CD14-positive monocyte (primary cell): Measurements from ENCODE around the gene PLPPR5. TPM values are rescaled to one million over a fixed set of nuclear protein-coding genes. Genes with fewer than 3 reads are reported as not detected.
"Not testable (repeated sequence)": the region's sequence is repeated elsewhere in the genome, so short reads cannot be mapped to it uniquely, and the experiment has no call there.

ENCODE experiments used
- DNase-seq, 3 donors: peaks; one replicate each; pipeline ENCODE4 v3.0.0-alpha.2; 2011 to 2022
- H2AFZ ChIP-seq: 2 replicates; pipeline ENCODE4 v1.6.0; 2012; ENCODE audit warnings: mild to moderate bottlenecking, low read depth, low read length, inconsistent platforms; ENCODE audit not compliant: insufficient read depth, poor library complexity, severe bottlenecking
- H3K27ac ChIP-seq, 2 donors: 1 replicate in 1 of 2; 2 replicates in 1 of 2; pipeline ENCODE4 v1.5.1; 2012 to 2013; ENCODE audit warnings: low read length in 2 of 2, control low read depth in 1 of 2, inconsistent platforms in 1 of 2, low read depth in 1 of 2, mild to moderate bottlenecking in 1 of 2
- H3K27me3 ChIP-seq, 2 donors: one replicate each; pipeline versions ENCODE4 v1.6.0 to v1.6.1; 2011 to 2013; ENCODE audit warnings: low read length in 2 of 2; ENCODE audit not compliant: control insufficient read depth in 2 of 2, insufficient read depth in 2 of 2
- H3K36me3 ChIP-seq, 2 donors: replicated peaks in 1 of 2; 1 replicate in 1 of 2; 2 replicates in 1 of 2; pipeline versions ENCODE4 v1.5.1 to v1.6.1; 2012 to 2013; ENCODE audit warnings: low read length in 2 of 2, control low read depth in 1 of 2, inconsistent platforms in 1 of 2, mild to moderate bottlenecking in 1 of 2; ENCODE audit not compliant: insufficient read depth in 2 of 2, control insufficient read depth in 1 of 2
- H3K4me1 ChIP-seq, 2 donors: 1 replicate in 1 of 2; 2 replicates in 1 of 2; pipeline versions ENCODE4 v1.5.1 to v1.6.1; 2012 to 2013; ENCODE audit warnings: low read length in 2 of 2, control low read depth in 1 of 2, inconsistent platforms in 1 of 2, mild to moderate bottlenecking in 1 of 2, moderate library complexity in 1 of 2; ENCODE audit not compliant: insufficient read depth in 2 of 2, control insufficient read depth in 1 of 2
- H3K4me2 ChIP-seq: replicated peaks from 2 replicates; pipeline ENCODE3; 2012; ENCODE audit warnings: low read length, moderate library complexity, mild to moderate bottlenecking; ENCODE audit not compliant: poor library complexity, severe bottlenecking; ENCODE audit errors: extremely low read depth
- H3K4me3 ChIP-seq, 3 experiments: fragments of 200-600 bp in 1 of 3; sonication (generic) in 1 of 3; replicated peaks in 1 of 3; 1 replicate in 2 of 3; 2 replicates in 1 of 3; pipeline ENCODE4 v1.5.1; 2011 to 2013; ENCODE audit warnings: low read length in 3 of 3, mild to moderate bottlenecking in 3 of 3, control low read depth in 2 of 3, low read depth in 2 of 3, inconsistent platforms in 1 of 3, moderate library complexity in 1 of 3
- H3K79me2 ChIP-seq: 2 replicates; pipeline ENCODE4 v1.6.0; 2012; ENCODE audit warnings: mild to moderate bottlenecking, control low read depth, inconsistent platforms, low read length, moderate library complexity; ENCODE audit not compliant: insufficient read depth
- H3K9ac ChIP-seq: 2 replicates; pipeline ENCODE4 v1.6.0; 2017; ENCODE audit warnings: low read length, mild to moderate bottlenecking; ENCODE audit not compliant: insufficient read depth, poor library complexity, severe bottlenecking
- H3K9me3 ChIP-seq, 2 donors: replicated peaks in 1 of 2; 1 replicate in 1 of 2; 2 replicates in 1 of 2; pipeline versions ENCODE4 v1.5.1 to v1.6.1; 2012 to 2013; ENCODE audit warnings: low read length in 2 of 2, control low read depth in 1 of 2; ENCODE audit not compliant: control insufficient read depth in 1 of 2, insufficient read depth in 1 of 2
- H4K20me1 ChIP-seq: 2 replicates; pipeline ENCODE4 v1.6.0; 2012; ENCODE audit warnings: mild to moderate bottlenecking, low read length, control low read depth, moderate library complexity; ENCODE audit not compliant: insufficient read depth
- H3K27ac Mint-ChIP-seq, 7 donors: one replicate each; pipeline ENCODE4 v1.8.0; 2020; ENCODE audit warnings: mild to moderate bottlenecking in 7 of 7, mixed read lengths in 7 of 7, moderate library complexity in 6 of 7, inconsistent platforms in 2 of 7
- H3K27me3 Mint-ChIP-seq, 3 donors: one replicate each; pipeline ENCODE4 v1.8.0; 2021 to 2022; ENCODE audit warnings: low read depth in 3 of 3, mild to moderate bottlenecking in 3 of 3, mixed read lengths in 3 of 3, moderate library complexity in 3 of 3, inconsistent platforms in 1 of 3
- H3K36me3 Mint-ChIP-seq, 2 donors: one replicate each; pipeline ENCODE4 v1.8.0; 2020; ENCODE audit warnings: mixed read lengths in 2 of 2, inconsistent platforms in 1 of 2, mild to moderate bottlenecking in 1 of 2
- H3K4me1 Mint-ChIP-seq: one replicate; pipeline ENCODE4 v1.8.0; 2020; ENCODE audit warnings: mild to moderate bottlenecking, mixed read lengths
- H3K4me3 Mint-ChIP-seq, 2 donors: one replicate each; pipeline ENCODE4 v1.8.0; 2020; ENCODE audit warnings: mild to moderate bottlenecking in 2 of 2, mixed read lengths in 2 of 2, moderate library complexity in 1 of 2
- H3K9me3 Mint-ChIP-seq, 7 donors: one replicate each; pipeline ENCODE4 v1.8.0; 2020 to 2022; ENCODE audit warnings: mixed read lengths in 7 of 7, mild to moderate bottlenecking in 6 of 7, moderate library complexity in 6 of 7, inconsistent platforms in 2 of 7
- CTCF ChIP-seq: fragments of 200-600 bp; IDR thresholded peaks from one replicate; pipeline ENCODE4 v1.8.0; 2022; ENCODE audit warnings: antibody characterized with exemption, mild to moderate bottlenecking
- WGBS: methylation state at CpG from one replicate; pipeline ENCODE4 v1.1.5; 2013; ENCODE audit warnings: missing lambda C conversion rate; ENCODE audit not compliant: insufficient coverage; 5-methylcytosine and 5-hydroxymethylcytosine counted together
- intact Hi-C, 2 donors: fragments of 100-400 bp; cut with micrococcal nuclease; formaldehyde crosslinking; loops; one replicate each; pipeline versions ENCODE4 v1.15.0 to v1.15.1; 2023
- polyA plus RNA-seq, 3 donors: library from polyadenylated mRNA; depleted of rRNA in 1 of 3; unstranded in 2 of 3; stranded (reverse) in 1 of 3; fragments of 300-500 nt in 2 of 3; fragments of >200 nt in 1 of 3; fragmentation: Illumina TruSeq in 2 of 3; gene quantifications; 1 replicate in 2 of 3; 2 replicates in 1 of 3; pipeline ENCODE4 v1.2.3, GENCODE V29; 2012 to 2021

PLPPR5 gene
- polyA plus RNA-seq, 3 donors, result not detected

- H3K4me3 Mint-ChIP-seq, result no peak overlapping the region
- WGBS, result no CpG with 5 or more reads among the region's 4 CpGs
- no peak overlapping the region for H3K4me2 ChIP-seq
- H2AFZ ChIP-seq, result no peak overlapping the region
- H3K27me3 Mint-ChIP-seq, result no peaks in the 10 kb centered on the region
- no peaks in the 10 kb centered on the region for H3K36me3 Mint-ChIP-seq
- H3K27ac Mint-ChIP-seq, result no peak overlapping the region
- H4K20me1 ChIP-seq, result no peaks in the 10 kb centered on the region
- no peaks in the 10 kb centered on the region for H3K4me1 ChIP-seq
- peak in 1 of 3 donors; percentile 7 for DNase-seq
- H3K4me1 Mint-ChIP-seq, result no peaks in the 10 kb centered on the region
- H3K9me3 Mint-ChIP-seq, result peaks cover 9 to 25% (median 12%) of the 10 kb centered on the region in 7 donors
- H3K9ac ChIP-seq, result no peak overlapping the region
- H3K27ac ChIP-seq, result no peak overlapping the region
- TF ChIP-seq CTCF, result no peak
- no peaks in the 10 kb centered on the region for H3K36me3 ChIP-seq
- H3K4me3 ChIP-seq, result no peak overlapping the region
- intact Hi-C loops, result no loop called here
- H3K79me2 ChIP-seq, result no peaks in the 10 kb centered on the region
- no peaks in the 10 kb centered on the region for H3K27me3 ChIP-seq
- H3K9me3 ChIP-seq, result peaks cover 7 to 12% of the 10 kb centered on the region in 2 donors
These were observed 122.8 kb downstream of the PLPPR5 start for GRCh38 chr1:98881901-98882300.

GRCh38 chr1:98881234-98881633 is 123.4 kb downstream of the PLPPR5 start:
- H3K79me2 ChIP-seq, H3K27ac ChIP-seq, H3K9ac ChIP-seq, H2AFZ ChIP-seq, H3K27me3 ChIP-seq, H3K4me1 ChIP-seq, DNase-seq, H3K27ac Mint-ChIP-seq, H3K4me3 Mint-ChIP-seq, H4K20me1 ChIP-seq, H3K27me3 Mint-ChIP-seq, H3K4me1 Mint-ChIP-seq, H3K4me3 ChIP-seq, H3K36me3 Mint-ChIP-seq, intact Hi-C loops, H3K36me3 ChIP-seq, H3K4me2 ChIP-seq: not testable (repeated sequence)
- peaks cover 7 to 12% of the 10 kb centered on the region in 2 donors for H3K9me3 ChIP-seq
- peaks cover 9 to 25% (median 12%) of the 10 kb centered on the region in 7 donors for H3K9me3 Mint-ChIP-seq
- WGBS, result 95% methylated on average over 11 of the region's 11 CpGs
